Gastrocnemius medialis (tissue), 4 donors: ENCODE data around the gene RALGAPA2. TPM values are rescaled to one million over a fixed set of nuclear protein-coding genes. Genes with fewer than 3 reads are reported as not detected.

Source experiments
- ATAC-seq, 2 donors: fragments of 150-250 bp; one replicate each; pipeline ENCODE4 v1.9.1; 2016
- DNase-seq, 2 donors: peaks; one replicate each; pipeline ENCODE4 v3.0.0-alpha.2; 2019
- H3K27ac ChIP-seq, 4 donors: fragments of 200-600 bp; sonication (generic); 1 replicate in 1 of 4; 2 replicates in 3 of 4; pipeline ENCODE4 v1.5.1; 2016 to 2018; ENCODE audit warnings: mild to moderate bottlenecking in 2 of 4, moderate library complexity in 1 of 4
- H3K27me3 ChIP-seq, 3 donors: fragments of 200-600 bp; sonication (generic) in 2 of 3; 1 replicate in 1 of 3; 2 replicates in 2 of 3; pipeline versions ENCODE4 v1.5.1 to v1.6.0; 2016 to 2019; ENCODE audit warnings: mild to moderate bottlenecking in 1 of 3, moderate library complexity in 1 of 3
- H3K36me3 ChIP-seq, 2 donors: fragments of 200-600 bp; sonication (generic) in 1 of 2; one replicate each; pipeline ENCODE4 v1.5.1; 2017 to 2018
- H3K4me1 ChIP-seq, 2 donors: fragments of 200-600 bp; sonication (generic) in 1 of 2; one replicate each; pipeline ENCODE4 v1.5.1; 2016 to 2017; ENCODE audit warnings: mild to moderate bottlenecking in 2 of 2
- H3K4me3 ChIP-seq, 4 donors: fragments of 200-600 bp; sonication (generic) in 3 of 4; 1 replicate in 1 of 4; 2 replicates in 3 of 4; pipeline ENCODE4 v1.5.1; 2016 to 2019; ENCODE audit warnings: mild to moderate bottlenecking in 2 of 4
- H3K9me3 ChIP-seq, 3 donors: fragments of 200-600 bp; sonication (generic) in 2 of 3; 1 replicate in 1 of 3; 2 replicates in 2 of 3; pipeline ENCODE4 v1.5.1; 2016 to 2019
- POLR2A ChIP-seq, 2 donors: fragments of 450-650 bp; IDR thresholded peaks; one replicate each; pipeline ENCODE4 v1.6.1; 2017; ENCODE audit warnings: antibody characterized with exemption in 2 of 2, mild to moderate bottlenecking in 2 of 2, moderate library complexity in 2 of 2
- in situ Hi-C, 4 donors: fragments of 200-750 bp; cut with MboI; loops; one replicate each; pipeline versions ENCODE4 v1.15.0 to v1.8.0; 2017; ENCODE audit warnings: low sequenced_read_pairs in 4 of 4
- intact Hi-C: fragments of 100-400 bp; cut with DNase I; formaldehyde crosslinking; loops from one replicate; pipeline ENCODE4 v1.15.1; 2023; ENCODE audit warnings: low total_unique reads
- total RNA-seq, 4 donors: library from RNA; depleted of rRNA; stranded (reverse); fragments of >200 nt; gene quantifications; one replicate each; pipeline versions ENCODE4 v1.1.0 to v1.2.3, GENCODE V29; 2016
- TF ChIP-seq, protein P1 (sequence below), 5 experiments: fragments of 450-650 bp in 3 of 5; fragments of 200-600 bp in 2 of 5; sonication (generic) in 2 of 5; IDR thresholded peaks in 4 of 5; conservative IDR thresholded peaks in 1 of 5; 1 replicate in 4 of 5; 2 replicates in 1 of 5; pipeline ENCODE4 v1.5.1; 2016 to 2019; ENCODE audit warnings: antibody characterized with exemption in 5 of 5, mild to moderate bottlenecking in 3 of 5, moderate library complexity in 3 of 5

The RALGAPA2 gene
- total RNA-seq, 4 donors from 2014 or later = 43.2 to 56.9 (median 52.0) TPM

DNA sequence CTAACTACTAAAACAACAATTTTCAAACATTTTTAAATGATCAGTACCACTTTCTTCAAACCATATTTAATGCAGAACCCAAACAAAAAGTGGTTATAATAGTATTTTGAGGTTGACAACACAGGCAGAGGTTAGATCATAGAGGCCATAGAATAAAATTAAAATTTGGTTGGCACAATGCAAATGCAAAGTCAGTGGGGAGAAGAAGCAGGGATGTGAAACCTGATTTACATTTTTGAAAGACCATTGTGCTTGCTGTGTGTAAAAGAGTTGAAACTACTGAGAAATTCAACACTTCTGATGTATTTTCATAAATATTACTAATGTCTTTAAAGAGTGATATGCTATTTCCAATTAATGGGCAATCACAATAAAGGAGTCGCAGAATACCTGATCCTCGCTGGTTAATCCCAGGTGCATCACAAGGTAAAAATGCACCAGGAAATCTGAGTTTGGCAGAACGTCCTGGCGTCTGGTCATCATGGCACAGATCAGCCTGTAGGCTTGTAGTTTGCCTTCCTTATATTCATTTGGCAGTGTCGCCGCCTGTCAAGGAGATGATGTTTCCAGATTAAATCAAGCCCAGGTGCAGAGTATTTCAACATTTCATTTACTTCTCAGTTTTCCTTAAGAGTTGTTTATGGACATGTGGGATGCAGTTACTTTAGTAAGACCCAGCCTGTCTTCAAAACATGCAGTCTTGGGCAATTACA is 141.2 kb downstream of the RALGAPA2 start:
- TF ChIP-seq, protein P1, sequence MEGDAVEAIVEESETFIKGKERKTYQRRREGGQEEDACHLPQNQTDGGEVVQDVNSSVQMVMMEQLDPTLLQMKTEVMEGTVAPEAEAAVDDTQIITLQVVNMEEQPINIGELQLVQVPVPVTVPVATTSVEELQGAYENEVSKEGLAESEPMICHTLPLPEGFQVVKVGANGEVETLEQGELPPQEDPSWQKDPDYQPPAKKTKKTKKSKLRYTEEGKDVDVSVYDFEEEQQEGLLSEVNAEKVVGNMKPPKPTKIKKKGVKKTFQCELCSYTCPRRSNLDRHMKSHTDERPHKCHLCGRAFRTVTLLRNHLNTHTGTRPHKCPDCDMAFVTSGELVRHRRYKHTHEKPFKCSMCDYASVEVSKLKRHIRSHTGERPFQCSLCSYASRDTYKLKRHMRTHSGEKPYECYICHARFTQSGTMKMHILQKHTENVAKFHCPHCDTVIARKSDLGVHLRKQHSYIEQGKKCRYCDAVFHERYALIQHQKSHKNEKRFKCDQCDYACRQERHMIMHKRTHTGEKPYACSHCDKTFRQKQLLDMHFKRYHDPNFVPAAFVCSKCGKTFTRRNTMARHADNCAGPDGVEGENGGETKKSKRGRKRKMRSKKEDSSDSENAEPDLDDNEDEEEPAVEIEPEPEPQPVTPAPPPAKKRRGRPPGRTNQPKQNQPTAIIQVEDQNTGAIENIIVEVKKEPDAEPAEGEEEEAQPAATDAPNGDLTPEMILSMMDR (IDR thresholded peaks at IDR 0.05 in 4 of 5, conservative IDR thresholded peaks at IDR 0.05 in 1 of 5) = no peak
- no peak for TF ChIP-seq POLR2A (IDR thresholded peaks at IDR 0.05)
- Histone ChIP-seq H3K4me1 (no peaks in the 10 kb centered on the region), H3K27ac (no peak overlapping the region), H3K27me3 (no peaks in the 10 kb centered on the region), H3K4me3 (no peak overlapping the region), H3K36me3 (peaks cover 0 to 69% of the 10 kb centered on the region in 2 donors), H3K9me3 (no peaks in the 10 kb centered on the region)
- DNase-seq = no peak
- in situ Hi-C loops (no loop called here), intact Hi-C loops (loop anchor here (10.0 kb wide), 1 partner anchor 526 kb away; no protein-coding TSS in a partner anchor)
- peak in 1 of 2 donors; percentile 19 for ATAC-seq

DNA sequence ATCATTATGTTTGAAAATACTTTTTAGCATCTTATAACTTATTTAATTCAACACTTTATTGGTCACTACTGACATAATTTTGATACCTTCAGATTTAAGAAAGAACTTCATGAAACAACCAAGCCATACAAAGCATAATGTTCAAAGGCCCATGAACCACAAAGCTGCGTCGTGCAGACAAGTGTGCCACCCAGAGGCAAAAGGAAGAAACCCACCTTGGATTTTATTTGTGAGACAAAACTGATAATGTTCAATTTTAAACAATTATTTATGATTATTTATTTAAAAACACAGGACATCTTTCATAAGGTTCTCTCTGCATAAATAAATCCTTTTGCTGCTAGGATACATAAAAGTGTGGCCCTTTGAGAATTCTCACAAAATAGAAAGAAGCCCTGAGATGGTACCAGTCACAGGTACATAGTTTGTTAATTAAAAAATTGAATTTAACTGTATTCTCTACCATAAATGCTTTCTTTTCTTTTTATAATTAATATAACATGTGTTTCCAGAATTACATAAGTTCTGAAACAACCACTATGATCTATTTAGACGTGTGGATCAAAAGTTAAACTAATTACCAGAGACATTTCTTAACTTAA is 143.7 kb downstream of the RALGAPA2 start:
- Histone ChIP-seq H3K4me3 (no peak overlapping the region), H3K27me3 (no peaks in the 10 kb centered on the region), H3K27ac (no peak overlapping the region), H3K4me1 (no peaks in the 10 kb centered on the region), H3K36me3 (peaks cover 0 to 57% of the 10 kb centered on the region in 2 donors), H3K9me3 (no peaks in the 10 kb centered on the region)
- TF ChIP-seq POLR2A (IDR thresholded peaks at IDR 0.05) = no peak
- TF ChIP-seq, protein P1 (IDR thresholded peaks at IDR 0.05 in 4 of 5, conservative IDR thresholded peaks at IDR 0.05 in 1 of 5) = peak; percentile 38 to 63 (median 54)
- no peak for DNase-seq
- in situ Hi-C loops = no loop called here
- peak in 1 of 2 donors; percentile 55 for ATAC-seq
- intact Hi-C loops = loop anchor here (2.0 kb wide), 1 partner anchor 208 kb away; no protein-coding TSS in a partner anchor

DNA sequence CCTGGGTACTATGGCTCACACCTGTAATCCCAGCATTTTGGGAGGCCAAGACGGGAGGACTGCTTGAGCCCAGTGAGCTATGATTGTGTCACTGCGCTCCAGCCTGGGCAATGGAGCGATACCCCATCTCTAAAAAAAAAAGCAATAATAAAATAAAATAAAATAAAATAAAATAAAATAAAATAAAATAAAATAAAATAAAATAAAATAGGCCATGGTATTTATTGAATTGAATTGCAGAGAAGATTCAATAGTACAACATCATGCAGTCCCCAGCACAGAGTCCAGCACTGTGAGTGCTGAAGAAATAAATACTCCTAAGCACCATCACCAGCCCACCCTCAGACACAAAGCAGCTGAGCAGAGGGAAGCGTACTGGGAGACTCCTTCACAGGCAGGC is 144.7 kb downstream of the RALGAPA2 start:
- intact Hi-C loops = loop anchor here (2.0 kb wide), 1 partner anchor 207 kb away; no protein-coding TSS in a partner anchor

DNA sequence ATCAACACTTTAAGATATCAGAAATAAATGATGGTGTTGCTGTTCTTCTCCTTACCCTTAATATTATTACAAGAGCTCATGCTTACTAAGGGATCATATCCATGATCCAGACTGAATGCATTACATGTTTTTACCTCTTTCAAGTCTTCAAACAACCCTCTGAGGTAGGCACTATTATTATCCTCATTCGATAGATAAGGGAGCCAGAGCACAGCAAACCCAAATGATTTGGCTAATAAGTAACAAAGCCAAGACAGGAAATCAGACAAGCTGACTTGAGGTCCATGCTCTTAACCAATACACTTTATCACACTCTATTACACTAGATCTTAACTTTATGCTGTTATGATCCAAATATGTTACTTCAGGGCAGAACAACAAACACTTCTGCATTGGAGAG is 145.9 kb downstream of the RALGAPA2 start:
- in situ Hi-C loops (no loop called here), intact Hi-C loops (no loop called here)
- peaks cover 0 to 36% of the 10 kb centered on the region in 2 donors for H3K36me3 ChIP-seq
- H3K9me3 ChIP-seq = no peaks in the 10 kb centered on the region
- H3K4me3 ChIP-seq = no peak overlapping the region
- H3K27me3 ChIP-seq = no peaks in the 10 kb centered on the region
- no peak for DNase-seq
- no peak overlapping the region for H3K27ac ChIP-seq
- no peaks in the 10 kb centered on the region for H3K4me1 ChIP-seq
- TF ChIP-seq, protein P1 (IDR thresholded peaks at IDR 0.05 in 4 of 5, conservative IDR thresholded peaks at IDR 0.05 in 1 of 5) = no peak
- TF ChIP-seq POLR2A (IDR thresholded peaks at IDR 0.05) = no peak
- no peak for ATAC-seq

More for the DNA sequence above, 144.7 kb downstream of the RALGAPA2 start:
- Histone ChIP-seq H3K36me3 (peaks cover 0 to 48% of the 10 kb centered on the region in 2 donors), H3K27ac (no peak overlapping the region), H3K9me3 (no peaks in the 10 kb centered on the region), H3K4me1 (no peaks in the 10 kb centered on the region), H3K4me3 (no peak overlapping the region), H3K27me3 (no peaks in the 10 kb centered on the region)
- no peak for DNase-seq
- in situ Hi-C loops = no loop called here
- TF ChIP-seq, protein P1 (IDR thresholded peaks at IDR 0.05 in 4 of 5, conservative IDR thresholded peaks at IDR 0.05 in 1 of 5) = no peak
- TF ChIP-seq POLR2A (IDR thresholded peaks at IDR 0.05) = no peak
- no peak for ATAC-seq
